HEK293 (cell line): ENCODE measurements around the gene C8B.

Experiments used
- CTCF ChIA-PET: fragments of 350-600 bp; formaldehyde crosslinking; extraction: SDS; loops from one replicate; lab custom pipeline; 2021; ENCODE audit warnings: antibody characterized with exemption; lab: Yijun Ruan, JAX
- POLR2A ChIA-PET: fragments of 300-600 bp; formaldehyde crosslinking; extraction: SDS; loops from one replicate; lab custom pipeline; 2020; ENCODE audit warnings: antibody characterized with exemption, inconsistent platforms; lab: Yijun Ruan, JAX
- H3K27ac ChIP-seq: fragments of 200-500 bp; sonication (Bioruptor generic); 2 replicates; pipeline ENCODE4 v1.5.1; 2014; ENCODE audit warnings: low read depth, low read length, control low read depth, inconsistent platforms; ENCODE audit errors: extremely low read depth
- H3K36me3 ChIP-seq, 2 experiments: fragments of 200-500 bp in 1 of 2; sonication (Bioruptor generic) in 1 of 2; 1 replicate in 1 of 2; 2 replicates in 1 of 2; pipeline ENCODE4 v1.5.1; 2014 to 2017; ENCODE audit warnings: inconsistent platforms in 2 of 2, low read length in 2 of 2; ENCODE audit not compliant: control insufficient read depth in 2 of 2, insufficient read depth in 1 of 2
- H3K4me1 ChIP-seq: fragments of 200-500 bp; sonication (Bioruptor generic); 2 replicates; pipeline ENCODE4 v1.5.1; 2014; ENCODE audit warnings: mild to moderate bottlenecking, low read length, inconsistent platforms; ENCODE audit not compliant: control insufficient read depth, insufficient read depth
- H3K4me3 ChIP-seq: 2 replicates; pipeline ENCODE4 v1.5.1; 2011; ENCODE audit warnings: low read depth, mild to moderate bottlenecking, control low read depth, low read length, moderate library complexity
- H3K9me3 ChIP-seq: fragments of 200-500 bp; sonication (Bioruptor generic); 2 replicates; pipeline ENCODE4 v1.5.1; 2014; ENCODE audit warnings: low read depth, low read length, inconsistent platforms; ENCODE audit not compliant: control insufficient read depth, insufficient read depth
- BCL11B ChIP-seq: fragments of 450-650 bp; formaldehyde crosslinking; IDR thresholded peaks from 2 replicates; pipeline ENCODE4 v1.5.1; 2016; ENCODE audit warnings: low read depth, missing biosample characterization, missing genetic modification characterization
- FEZF1 ChIP-seq: fragments of 450-650 bp; formaldehyde crosslinking; IDR thresholded peaks from 2 replicates; pipeline ENCODE4 v1.5.1; 2016; ENCODE audit warnings: missing biosample characterization, missing genetic modification characterization
- GFI1B ChIP-seq: fragments of 450-650 bp; formaldehyde crosslinking; IDR thresholded peaks from 2 replicates; pipeline ENCODE4 v1.5.1; 2016; ENCODE audit warnings: missing biosample characterization, missing genetic modification characterization
- GLI2 ChIP-seq: fragments of 450-650 bp; formaldehyde crosslinking; IDR thresholded peaks from 2 replicates; pipeline ENCODE4; 2017; ENCODE audit warnings: missing biosample characterization, missing genetic modification characterization, low read depth, borderline replicate concordance
- HOXC10 ChIP-seq: sonication (generic); formaldehyde crosslinking; IDR thresholded peaks from 2 replicates; pipeline ENCODE4 v1.8.1; 2023; ENCODE audit warnings: mild to moderate bottlenecking, missing genetic modification reagents
- IKZF3 ChIP-seq: fragments of 450-650 bp; IDR thresholded peaks from 2 replicates; pipeline ENCODE4 v1.5.0; 2018; ENCODE audit warnings: missing biosample characterization, mild to moderate bottlenecking, missing genetic modification characterization, moderate library complexity
- KLF17 ChIP-seq: fragments of 450-650 bp; formaldehyde crosslinking; IDR thresholded peaks from 2 replicates; pipeline ENCODE4 v1.5.1; 2016; ENCODE audit warnings: missing biosample characterization, missing genetic modification characterization
- MYNN ChIP-seq: fragments of 450-650 bp; formaldehyde crosslinking; IDR thresholded peaks from 2 replicates; pipeline ENCODE4 v1.5.1; 2016; ENCODE audit warnings: missing biosample characterization, missing genetic modification characterization, borderline replicate concordance
- PRDM1 ChIP-seq: fragments of 450-650 bp; formaldehyde crosslinking; IDR thresholded peaks from 2 replicates; pipeline ENCODE4; 2016; ENCODE audit warnings: missing biosample characterization, missing genetic modification characterization
- YY1 ChIP-seq: fragments of 450-650 bp; formaldehyde crosslinking; IDR thresholded peaks from 2 replicates; pipeline ENCODE4 v1.5.1; 2018; ENCODE audit warnings: missing biosample characterization, missing genetic modification characterization
- ZBTB6 ChIP-seq: fragments of 450-650 bp; formaldehyde crosslinking; IDR thresholded peaks from 2 replicates; pipeline ENCODE4 v1.5.1; 2017; ENCODE audit warnings: missing biosample characterization, missing genetic modification characterization
- ZFP37 ChIP-seq: fragments of 450-650 bp; formaldehyde crosslinking; IDR thresholded peaks from 2 replicates; pipeline ENCODE4 v1.5.1; 2016; ENCODE audit warnings: missing biosample characterization, missing genetic modification characterization
- ZFP41 ChIP-seq: fragments of 450-650 bp; formaldehyde crosslinking; IDR thresholded peaks from 2 replicates; pipeline ENCODE4 v1.5.1; 2016; ENCODE audit warnings: missing biosample characterization, missing genetic modification characterization, borderline replicate concordance
- ZNF146 ChIP-seq: fragments of 450-650 bp; formaldehyde crosslinking; IDR thresholded peaks from 2 replicates; pipeline ENCODE4 v1.5.1; 2016; ENCODE audit warnings: missing biosample characterization, missing genetic modification characterization
- ZNF202 ChIP-seq: fragments of 450-650 bp; formaldehyde crosslinking; IDR thresholded peaks from 2 replicates; pipeline ENCODE4 v1.5.1; 2016; ENCODE audit warnings: missing biosample characterization, missing genetic modification characterization, borderline replicate concordance
- ZNF280D ChIP-seq: fragments of 450-650 bp; formaldehyde crosslinking; IDR thresholded peaks from 2 replicates; pipeline ENCODE4 v1.5.1; 2016; ENCODE audit warnings: missing biosample characterization, missing genetic modification characterization
- ZNF426 ChIP-seq: fragments of 450-650 bp; formaldehyde crosslinking; IDR thresholded peaks from 2 replicates; pipeline ENCODE4 v1.5.1; 2017; ENCODE audit warnings: missing biosample characterization, missing genetic modification characterization, mild to moderate bottlenecking, inconsistent platforms, moderate library complexity
- ZNF501 ChIP-seq: fragments of 450-650 bp; formaldehyde crosslinking; IDR thresholded peaks from 2 replicates; pipeline ENCODE4 v1.5.1; 2016; ENCODE audit warnings: missing biosample characterization, missing genetic modification characterization
- ZNF530 ChIP-seq: fragments of 450-650 bp; formaldehyde crosslinking; IDR thresholded peaks from 2 replicates; pipeline ENCODE4 v1.5.1; 2016; ENCODE audit warnings: low read depth, missing biosample characterization, missing genetic modification characterization
- ZNF544 ChIP-seq: fragments of 450-650 bp; formaldehyde crosslinking; IDR thresholded peaks from 2 replicates; pipeline ENCODE4 v1.5.0; 2017; ENCODE audit warnings: missing biosample characterization, missing genetic modification characterization
- ZNF561 ChIP-seq: fragments of 450-650 bp; IDR thresholded peaks from 2 replicates; pipeline ENCODE4 v1.5.1; 2018; ENCODE audit warnings: missing biosample characterization, missing genetic modification characterization, borderline replicate concordance
- ZNF571 ChIP-seq: fragments of 450-650 bp; formaldehyde crosslinking; IDR thresholded peaks from 2 replicates; pipeline ENCODE4 v1.5.0; 2017; ENCODE audit warnings: missing biosample characterization, missing genetic modification characterization
- ZNF585B ChIP-seq: fragments of 450-650 bp; formaldehyde crosslinking; IDR thresholded peaks from 2 replicates; pipeline ENCODE4 v1.5.1; 2016; ENCODE audit warnings: missing biosample characterization, missing genetic modification characterization
- ZNF658 ChIP-seq: fragments of 450-650 bp; formaldehyde crosslinking; IDR thresholded peaks from 2 replicates; pipeline ENCODE4; 2016; ENCODE audit warnings: missing biosample characterization, missing genetic modification characterization
- ZNF664 ChIP-seq: fragments of 450-650 bp; formaldehyde crosslinking; IDR thresholded peaks from 2 replicates; pipeline ENCODE4 v1.5.1; 2016; ENCODE audit warnings: missing biosample characterization, missing genetic modification characterization
- ZNF777 ChIP-seq: fragments of 450-650 bp; formaldehyde crosslinking; IDR thresholded peaks from 2 replicates; pipeline ENCODE4 v1.5.1; 2017; ENCODE audit warnings: missing biosample characterization, missing genetic modification characterization, borderline replicate concordance
- ZNF785 ChIP-seq: fragments of 450-650 bp; formaldehyde crosslinking; IDR thresholded peaks from 2 replicates; pipeline ENCODE4 v1.5.1; 2016; ENCODE audit warnings: missing biosample characterization, missing genetic modification characterization
- ZNF791 ChIP-seq: fragments of 450-650 bp; formaldehyde crosslinking; IDR thresholded peaks from 2 replicates; pipeline ENCODE4 v1.5.1; 2016; ENCODE audit warnings: missing biosample characterization, missing genetic modification characterization
- ZNF792 ChIP-seq: fragments of 450-650 bp; formaldehyde crosslinking; IDR thresholded peaks from 2 replicates; pipeline ENCODE4 v1.5.1; 2016; ENCODE audit warnings: missing biosample characterization, missing genetic modification characterization
- ZSCAN23 ChIP-seq: fragments of 450-650 bp; formaldehyde crosslinking; IDR thresholded peaks from 2 replicates; pipeline ENCODE4 v1.5.1; 2016; ENCODE audit warnings: missing biosample characterization, missing genetic modification characterization
- TF ChIP-seq, protein P1 (sequence below): fragments of 450-650 bp; formaldehyde crosslinking; optimal IDR thresholded peaks from 2 replicates; pipeline ENCODE3; 2016; ENCODE audit warnings: missing biosample characterization, mild to moderate bottlenecking, missing genetic modification characterization
- TF ChIP-seq, protein P2 (sequence below): fragments of 450-650 bp; formaldehyde crosslinking; IDR thresholded peaks from 2 replicates; pipeline ENCODE4 v1.5.1; 2016; ENCODE audit warnings: missing biosample characterization, missing genetic modification characterization

C8B gene

GRCh38 chr1:56953386-56953785, 12.4 kb downstream of the C8B start:
- ChIA-PET CTCF (no interaction called here), POLR2A (no interaction called here)
- Histone ChIP-seq H3K27ac (no peak overlapping the region), H3K9me3 (no peaks in the 10 kb centered on the region), H3K36me3 (no peaks in the 10 kb centered on the region), H3K4me1 (no peaks in the 10 kb centered on the region), H3K4me3 (no peak overlapping the region)
- TF ChIP-seq ZNF426 (no peak), HOXC10 (CRISPR knock-in tag) (no peak), ZNF561 (no peak), ZNF791 (no peak), BCL11B (tag by site-specific recombination) (no peak), ZNF530 (tag by site-specific recombination) (no peak), YY1 (tag by site-specific recombination) (no peak), PRDM1 (tag by site-specific recombination) (no peak), ZNF658 (no peak), ZNF785 (tag by site-specific recombination) (no peak), IKZF3 (tag by site-specific recombination) (no peak), MYNN (tag by site-specific recombination) (no peak), ZSCAN23 (tag by site-specific recombination) (no peak), ZNF280D (tag by site-specific recombination) (no peak), GFI1B (tag by site-specific recombination) (no peak), ZNF777 (tag by site-specific recombination) (no peak), FEZF1 (tag by site-specific recombination) (no peak)

DNA sequence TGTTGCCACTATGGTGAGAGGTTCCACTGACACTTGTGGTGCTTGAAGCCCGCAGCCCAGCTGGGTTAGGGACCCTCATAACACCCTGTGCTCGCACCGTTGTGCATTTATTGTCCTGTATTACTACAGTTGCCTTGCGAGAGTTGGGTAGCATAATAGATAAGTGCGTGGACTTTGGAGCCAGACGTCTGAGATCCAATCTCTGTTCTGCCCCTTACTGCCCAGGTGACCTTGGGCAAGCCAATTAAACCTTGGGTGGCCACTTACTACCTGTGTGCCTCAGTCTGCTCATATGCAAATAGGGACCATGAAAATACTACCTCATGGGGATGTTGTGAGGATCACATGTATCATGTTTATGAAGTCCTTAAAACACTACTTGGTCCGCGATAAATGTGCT, 13.3 kb downstream of the C8B start:
- CTCF ChIA-PET: no interaction called here
- TF ChIP-seq ZNF585B (tag by site-specific recombination) (no peak), KLF17 (no peak), ZNF571 (tag by site-specific recombination) (no peak), ZNF792 (tag by site-specific recombination) (no peak), ZNF501 (tag by site-specific recombination) (no peak), ZNF544 (tag by site-specific recombination) (no peak), ZNF202 (tag by site-specific recombination) (no peak), ZNF664 (tag by site-specific recombination) (no peak), ZFP41 (tag by site-specific recombination) (no peak), ZBTB6 (tag by site-specific recombination) (no peak), ZFP37 (tag by site-specific recombination) (no peak), ZNF146 (tag by site-specific recombination) (no peak), GLI2 (no peak)
- TF ChIP-seq, protein P1, sequence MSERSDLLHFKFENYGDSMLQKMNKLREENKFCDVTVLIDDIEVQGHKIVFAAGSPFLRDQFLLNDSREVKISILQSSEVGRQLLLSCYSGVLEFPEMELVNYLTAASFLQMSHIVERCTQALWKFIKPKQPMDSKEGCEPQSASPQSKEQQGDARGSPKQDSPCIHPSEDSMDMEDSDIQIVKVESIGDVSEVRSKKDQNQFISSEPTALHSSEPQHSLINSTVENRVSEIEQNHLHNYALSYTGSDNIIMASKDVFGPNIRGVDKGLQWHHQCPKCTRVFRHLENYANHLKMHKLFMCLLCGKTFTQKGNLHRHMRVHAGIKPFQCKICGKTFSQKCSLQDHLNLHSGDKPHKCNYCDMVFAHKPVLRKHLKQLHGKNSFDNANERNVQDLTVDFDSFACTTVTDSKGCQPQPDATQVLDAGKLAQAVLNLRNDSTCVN (tag by site-specific recombination): no peak
- TF ChIP-seq, protein P2, sequence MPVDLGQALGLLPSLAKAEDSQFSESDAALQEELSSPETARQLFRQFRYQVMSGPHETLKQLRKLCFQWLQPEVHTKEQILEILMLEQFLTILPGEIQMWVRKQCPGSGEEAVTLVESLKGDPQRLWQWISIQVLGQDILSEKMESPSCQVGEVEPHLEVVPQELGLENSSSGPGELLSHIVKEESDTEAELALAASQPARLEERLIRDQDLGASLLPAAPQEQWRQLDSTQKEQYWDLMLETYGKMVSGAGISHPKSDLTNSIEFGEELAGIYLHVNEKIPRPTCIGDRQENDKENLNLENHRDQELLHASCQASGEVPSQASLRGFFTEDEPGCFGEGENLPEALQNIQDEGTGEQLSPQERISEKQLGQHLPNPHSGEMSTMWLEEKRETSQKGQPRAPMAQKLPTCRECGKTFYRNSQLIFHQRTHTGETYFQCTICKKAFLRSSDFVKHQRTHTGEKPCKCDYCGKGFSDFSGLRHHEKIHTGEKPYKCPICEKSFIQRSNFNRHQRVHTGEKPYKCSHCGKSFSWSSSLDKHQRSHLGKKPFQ (tag by site-specific recombination): no peak

More for the DNA sequence above, 13.3 kb downstream of the C8B start:
- POLR2A ChIA-PET: no interaction called here
- no peak overlapping the region for H3K27ac ChIP-seq
- no peaks in the 10 kb centered on the region for H3K36me3 ChIP-seq
- no peaks in the 10 kb centered on the region for H3K4me1 ChIP-seq
- H3K4me3 ChIP-seq: no peak overlapping the region
- H3K9me3 ChIP-seq: no peaks in the 10 kb centered on the region
